ENCODE data around the gene FN3K.

FN3K gene

GRCh38 chr17:82734987-82735866 is at the start of gene FN3K:
TSS of gene FN3K (plus strand) at chr17:82735615. CDS start at chr17:82735637, 22 bp downstream.
- DNase-seq: peak; percentile 36

DNA sequence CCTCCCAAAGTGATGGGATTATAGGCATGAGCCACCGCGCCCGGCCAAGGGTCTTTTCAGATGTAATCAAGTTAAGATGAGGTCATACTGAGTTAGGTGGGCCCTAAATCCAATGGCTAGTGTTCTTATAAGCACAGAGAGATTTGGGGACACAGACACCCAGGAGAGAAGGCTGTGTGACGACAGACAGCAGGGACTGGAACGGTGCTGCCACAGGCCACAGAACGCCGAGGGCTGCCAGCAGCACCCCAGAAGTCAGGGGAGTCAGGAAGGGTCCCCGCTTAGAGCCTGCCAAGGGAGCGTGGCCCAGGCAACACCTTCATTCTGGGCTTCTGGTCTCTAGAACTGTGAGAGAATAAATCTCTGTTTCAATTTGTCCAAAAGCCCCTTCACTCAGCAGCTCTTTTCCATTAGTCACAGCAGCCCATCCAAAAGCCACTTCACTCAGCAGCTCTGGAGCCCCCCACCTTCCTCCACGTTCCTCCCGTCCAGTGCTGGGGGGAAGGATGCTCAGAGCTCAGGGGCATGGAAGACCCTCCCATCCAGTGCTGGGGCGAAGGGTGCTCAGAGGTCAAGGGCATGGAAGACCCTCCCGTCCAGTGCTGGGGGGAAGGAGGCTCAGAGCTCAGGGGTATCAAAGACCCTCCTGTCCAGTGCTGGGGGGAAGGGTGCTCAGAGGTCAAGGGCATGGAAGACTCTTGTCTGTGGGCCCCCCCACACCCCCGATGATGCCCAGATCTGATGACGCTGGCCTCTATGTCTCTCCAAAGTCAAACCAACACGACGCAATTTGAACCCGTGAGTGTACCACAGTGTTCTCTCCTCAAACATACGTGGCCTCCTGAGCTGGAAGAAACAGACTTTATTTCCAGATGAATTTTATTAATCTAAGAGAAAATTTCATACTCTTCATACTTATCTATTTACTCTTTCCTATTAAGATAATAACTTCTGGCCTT is 48.8 kb upstream of the FN3K start:
- no peak for DNase-seq

DNA sequence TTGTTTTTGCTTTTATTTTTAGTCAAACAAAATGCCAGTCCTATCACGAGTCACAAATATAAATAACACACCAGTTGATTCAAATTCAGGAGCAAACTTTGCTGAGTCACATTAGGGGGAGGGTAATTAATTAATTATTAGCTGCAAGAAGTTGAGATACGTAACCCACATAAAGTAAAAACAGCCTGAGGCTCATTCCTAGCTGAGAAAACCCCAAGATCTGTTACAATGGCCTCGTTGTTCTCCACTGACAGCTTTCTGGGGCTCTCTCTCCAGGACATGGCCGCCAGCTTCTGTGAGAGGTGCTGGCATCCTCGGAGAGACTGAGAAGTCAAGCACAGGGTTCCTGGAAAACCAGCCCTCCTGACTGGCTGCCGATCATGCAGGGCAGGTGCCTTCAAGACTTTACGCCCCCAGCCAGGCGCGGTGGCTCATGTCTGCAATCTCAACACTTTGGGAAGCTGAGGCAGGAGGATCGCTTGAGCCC is 48.0 kb upstream of the FN3K start:
- DNase-seq: no peak

DNA sequence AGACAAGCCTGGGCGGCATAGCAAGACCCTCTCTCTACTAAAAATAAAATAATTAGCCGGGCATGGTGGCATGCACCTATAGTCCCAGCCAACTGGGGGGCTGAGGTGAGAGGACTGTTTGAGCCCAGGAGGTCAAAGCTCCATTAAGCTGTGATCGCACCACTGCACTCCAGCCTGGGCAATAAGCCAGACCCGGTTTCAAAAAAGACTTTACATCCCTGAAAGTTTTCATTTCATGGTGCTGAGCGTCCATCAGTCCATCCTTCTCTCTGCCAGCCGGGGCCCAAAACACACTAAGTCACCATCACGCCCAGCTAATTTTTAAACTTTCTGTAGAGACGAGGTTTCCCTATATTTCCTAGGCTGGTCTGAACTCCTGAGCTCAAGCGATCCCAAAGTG is 47.5 kb upstream of the FN3K start:
- DNase-seq: no peak

GRCh38 chr17:82689077-82689476 is 46.3 kb upstream of the FN3K start:
- no peak for DNase-seq

GRCh38 chr17:82690786-82691489 is 44.5 kb upstream of the FN3K start:
- DNase-seq: no peak

GRCh38 chr17:82691714-82692113 is 43.7 kb upstream of the FN3K start:
- no peak for DNase-seq

DNA sequence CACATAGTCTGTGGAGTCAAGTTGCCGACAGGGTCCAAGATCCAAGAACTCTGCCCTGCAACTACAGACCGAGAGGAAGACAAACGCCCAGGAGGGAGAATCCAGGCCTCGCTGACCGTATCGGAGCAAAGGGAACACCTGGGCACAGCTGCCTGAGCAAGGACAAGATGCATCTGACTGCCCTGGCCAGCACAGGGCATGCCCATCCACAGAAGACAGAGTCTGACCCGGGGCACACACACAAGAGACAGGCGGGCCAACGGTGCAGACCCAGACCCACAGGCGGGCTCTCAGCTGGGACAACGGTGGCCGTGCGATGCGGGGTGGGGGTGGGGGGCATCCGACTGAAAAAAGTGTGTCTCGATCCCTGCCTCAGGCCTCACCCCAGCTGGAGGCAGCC is 43.1 kb upstream of the FN3K start:
- no peak for DNase-seq

- no peak for DNase-seq
Observed at GRCh38 chr17:82693168-82693867, 42.1 kb upstream of the FN3K start.

GRCh38 chr17:82694647-82695046 is 40.8 kb upstream of the FN3K start:
- no peak for DNase-seq

GRCh38 chr17:82696259-82696658 is 39.2 kb upstream of the FN3K start:
- no peak for DNase-seq

DNA sequence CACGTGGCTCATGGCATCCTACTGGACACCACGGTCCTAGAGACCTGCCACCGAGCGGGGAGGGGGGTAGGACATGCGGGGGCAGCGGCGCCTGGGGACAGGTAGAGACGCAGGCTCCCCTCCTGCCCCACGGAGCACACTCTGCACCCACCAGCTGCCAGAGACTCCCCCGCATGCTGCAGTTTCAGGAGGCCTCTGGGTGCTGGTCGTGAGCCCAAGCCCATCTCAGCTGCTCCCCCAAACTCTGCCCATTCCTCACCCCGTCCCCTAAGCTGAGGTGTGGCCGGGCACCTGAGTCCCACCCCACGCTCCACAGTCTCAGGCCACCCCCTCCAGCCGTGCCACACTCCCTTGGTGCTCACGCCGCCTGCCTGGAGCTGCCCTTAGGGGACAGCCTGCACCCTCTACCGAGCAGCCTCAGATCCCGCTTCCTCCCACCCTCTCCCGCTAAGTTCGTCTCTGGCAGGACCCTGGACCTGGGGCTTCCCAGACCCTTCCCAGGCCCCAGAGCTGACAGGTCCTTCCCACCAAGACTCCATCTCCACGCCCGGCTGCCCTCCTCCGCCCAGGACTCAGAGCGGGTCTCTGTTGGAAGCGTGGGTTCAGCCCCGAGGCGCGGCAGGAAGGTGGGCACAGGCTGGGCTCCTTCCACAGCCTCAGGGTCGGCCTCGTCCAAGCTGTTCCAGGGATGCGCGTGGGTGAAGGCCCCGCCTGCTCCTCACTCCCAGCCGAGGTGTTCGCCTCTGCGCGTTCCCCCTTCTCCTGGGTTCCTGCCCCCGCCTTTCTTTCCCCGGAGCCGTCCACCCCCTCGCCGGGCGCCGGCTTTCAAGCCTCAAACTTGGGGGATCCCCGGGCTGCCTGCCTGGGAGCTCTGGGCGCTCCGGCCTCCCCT is 38.3 kb upstream of the FN3K start:
- DNase-seq: peak; percentile 7

GRCh38 chr17:82697808-82698064 is 37.7 kb upstream of the FN3K start:
- no peak for DNase-seq

- DNase-seq: peak; percentile 99
Observed at GRCh38 chr17:82698065-82698973, 37.1 kb upstream of the FN3K start, which contains the start of gene RAB40B. TSS of gene RAB40B (minus strand) at chr17:82698698. CDS start at chr17:82698596, 102 bp downstream.

GRCh38 chr17:82698974-82699442 is 36.4 kb upstream of the FN3K start:
- no peak for DNase-seq

DNA sequence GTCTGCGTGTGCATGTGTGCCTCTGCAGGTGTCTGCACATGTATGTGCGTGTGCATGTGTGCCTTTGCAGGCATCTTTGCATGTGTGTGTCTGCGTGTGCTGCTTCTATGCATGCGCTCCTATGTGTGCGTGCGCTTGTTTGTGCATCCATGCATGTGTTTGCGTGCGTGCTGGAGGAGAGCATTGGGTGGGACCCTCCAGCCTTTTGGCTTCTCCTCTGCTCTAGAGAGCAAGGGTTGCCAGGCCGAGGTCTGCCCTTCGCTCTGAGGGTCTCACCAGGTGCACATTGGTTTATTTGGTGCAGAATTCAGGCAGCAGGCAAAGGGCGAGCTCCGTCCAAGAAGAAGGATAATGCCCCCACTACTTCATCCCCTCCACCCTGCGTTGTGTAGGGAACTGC is 35.9 kb upstream of the FN3K start:
- DNase-seq: no peak

DNA sequence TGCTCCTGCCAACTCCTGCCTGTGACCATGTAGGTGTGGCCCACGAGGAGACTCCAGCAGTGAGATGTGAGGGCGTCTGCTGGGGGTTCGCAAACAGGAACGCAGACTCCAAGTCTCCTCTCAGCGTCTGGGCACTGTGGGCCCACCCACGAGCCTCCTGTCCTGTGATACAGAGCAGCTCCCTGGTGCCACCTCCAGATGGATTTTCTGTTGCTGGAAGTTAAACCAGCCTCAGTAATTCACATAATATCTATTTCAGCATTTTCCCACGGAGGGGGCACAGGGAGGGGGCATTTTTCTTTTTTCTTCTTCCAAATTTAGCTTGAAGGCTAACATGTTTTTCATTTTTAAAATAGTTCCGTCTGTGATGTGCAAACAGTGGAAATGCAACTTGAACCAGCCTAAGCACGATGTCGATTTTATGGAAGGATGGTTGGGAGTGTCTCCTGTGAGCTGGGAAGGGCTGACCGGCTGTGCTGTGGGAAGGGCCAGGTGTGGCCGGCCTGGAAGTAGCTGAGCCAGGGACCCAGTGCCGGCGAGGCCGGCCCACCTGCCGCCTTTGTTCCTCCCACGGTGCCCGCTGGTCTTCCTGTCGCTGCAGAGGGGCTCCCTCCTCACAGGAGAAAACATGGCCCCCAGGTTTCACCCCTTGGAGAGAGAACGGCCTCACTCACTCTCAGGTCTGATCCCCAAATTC is 33.0 kb upstream of the FN3K start:
- DNase-seq: no peak

GRCh38 chr17:82703036-82703745 is 32.2 kb upstream of the FN3K start:
- no peak for DNase-seq
